HEK293 (cell line): ENCODE measurements around the gene GREM2.

Source experiments
- CTCF ChIA-PET: fragments of 350-600 bp; formaldehyde crosslinking; extraction: SDS; loops from one replicate; lab custom pipeline; 2021; ENCODE audit warnings: antibody characterized with exemption; lab: Yijun Ruan, JAX
- POLR2A ChIA-PET: fragments of 300-600 bp; formaldehyde crosslinking; extraction: SDS; loops from one replicate; lab custom pipeline; 2020; ENCODE audit warnings: antibody characterized with exemption, inconsistent platforms; lab: Yijun Ruan, JAX
- H3K27ac ChIP-seq: fragments of 200-500 bp; sonication (Bioruptor generic); 2 replicates; pipeline ENCODE4 v1.5.1; 2014; ENCODE audit warnings: low read depth, low read length, control low read depth, inconsistent platforms; ENCODE audit errors: extremely low read depth
- H3K36me3 ChIP-seq, 2 experiments: fragments of 200-500 bp in 1 of 2; sonication (Bioruptor generic) in 1 of 2; 1 replicate in 1 of 2; 2 replicates in 1 of 2; pipeline ENCODE4 v1.5.1; 2014 to 2017; ENCODE audit warnings: inconsistent platforms in 2 of 2, low read length in 2 of 2; ENCODE audit not compliant: control insufficient read depth in 2 of 2, insufficient read depth in 1 of 2
- H3K4me1 ChIP-seq: fragments of 200-500 bp; sonication (Bioruptor generic); 2 replicates; pipeline ENCODE4 v1.5.1; 2014; ENCODE audit warnings: mild to moderate bottlenecking, low read length, inconsistent platforms; ENCODE audit not compliant: control insufficient read depth, insufficient read depth
- H3K4me3 ChIP-seq: 2 replicates; pipeline ENCODE4 v1.5.1; 2011; ENCODE audit warnings: low read depth, mild to moderate bottlenecking, control low read depth, low read length, moderate library complexity
- H3K9me3 ChIP-seq: fragments of 200-500 bp; sonication (Bioruptor generic); 2 replicates; pipeline ENCODE4 v1.5.1; 2014; ENCODE audit warnings: low read depth, low read length, inconsistent platforms; ENCODE audit not compliant: control insufficient read depth, insufficient read depth
- AEBP2 ChIP-seq: fragments of 450-650 bp; formaldehyde crosslinking; IDR thresholded peaks from 2 replicates; pipeline ENCODE4 v1.5.1; 2016; ENCODE audit warnings: missing biosample characterization, missing genetic modification characterization, borderline replicate concordance
- BCL6B ChIP-seq: fragments of 450-650 bp; formaldehyde crosslinking; IDR thresholded peaks from 2 replicates; pipeline ENCODE4 v1.5.1; 2017; ENCODE audit warnings: missing biosample characterization, missing genetic modification characterization
- CTCF ChIP-seq: fragments of 450-650 bp; formaldehyde crosslinking; IDR thresholded peaks from 2 replicates; pipeline ENCODE4 v1.5.1; 2016; ENCODE audit warnings: missing biosample characterization, missing genetic modification characterization
- EGR2 ChIP-seq: fragments of 450-650 bp; formaldehyde crosslinking; IDR thresholded peaks from 2 replicates; pipeline ENCODE4 v1.5.1; 2016; ENCODE audit warnings: low read depth, missing biosample characterization, missing genetic modification characterization
- GLIS2 ChIP-seq: fragments of 450-650 bp; formaldehyde crosslinking; IDR thresholded peaks from 2 replicates; pipeline ENCODE4 v1.5.1; 2016; ENCODE audit warnings: missing biosample characterization, missing genetic modification characterization
- HOXA7 ChIP-seq: sonication (generic); formaldehyde crosslinking; IDR thresholded peaks from 2 replicates; pipeline ENCODE4 v1.8.1; 2022; ENCODE audit warnings: missing genetic modification reagents, borderline replicate concordance
- SP7 ChIP-seq: fragments of 450-650 bp; formaldehyde crosslinking; IDR thresholded peaks from 2 replicates; pipeline ENCODE4 v1.5.1; 2016; ENCODE audit warnings: missing biosample characterization, missing genetic modification characterization
- YY1 ChIP-seq: fragments of 450-650 bp; formaldehyde crosslinking; IDR thresholded peaks from 2 replicates; pipeline ENCODE4 v1.5.1; 2018; ENCODE audit warnings: missing biosample characterization, missing genetic modification characterization
- ZBTB1 ChIP-seq: fragments of 450-650 bp; formaldehyde crosslinking; IDR thresholded peaks from 2 replicates; pipeline ENCODE4 v1.5.1; 2016; ENCODE audit warnings: missing biosample characterization, missing genetic modification characterization
- ZNF114 ChIP-seq: fragments of 450-650 bp; formaldehyde crosslinking; IDR thresholded peaks from 2 replicates; pipeline ENCODE4 v1.5.0; 2017; ENCODE audit warnings: missing biosample characterization, missing genetic modification characterization
- ZNF121 ChIP-seq: fragments of 450-650 bp; formaldehyde crosslinking; IDR thresholded peaks from 2 replicates; pipeline ENCODE4 v1.5.1; 2016; ENCODE audit warnings: missing biosample characterization, missing genetic modification characterization
- ZNF18 ChIP-seq: fragments of 450-650 bp; formaldehyde crosslinking; IDR thresholded peaks from 2 replicates; pipeline ENCODE4 v1.5.1; 2016; ENCODE audit warnings: missing biosample characterization, missing genetic modification characterization
- ZNF184 ChIP-seq: fragments of 450-650 bp; IDR thresholded peaks from 2 replicates; pipeline ENCODE4 v1.5.1; 2018; ENCODE audit warnings: missing biosample characterization, mild to moderate bottlenecking, missing genetic modification characterization
- ZNF248 ChIP-seq: fragments of 450-650 bp; formaldehyde crosslinking; IDR thresholded peaks from 2 replicates; pipeline ENCODE4 v1.5.1; 2017; ENCODE audit warnings: missing biosample characterization, missing genetic modification characterization
- ZNF26 ChIP-seq: fragments of 450-650 bp; formaldehyde crosslinking; IDR thresholded peaks from 2 replicates; pipeline ENCODE4 v1.5.1; 2016; ENCODE audit warnings: missing biosample characterization, missing genetic modification characterization
- ZNF311 ChIP-seq: fragments of 450-650 bp; formaldehyde crosslinking; IDR thresholded peaks from 2 replicates; pipeline ENCODE4 v1.5.1; 2017; ENCODE audit warnings: missing biosample characterization, missing genetic modification characterization, borderline replicate concordance
- ZNF391 ChIP-seq: fragments of 450-650 bp; formaldehyde crosslinking; IDR thresholded peaks from 2 replicates; pipeline ENCODE4 v1.5.1; 2016; ENCODE audit warnings: low read depth, missing biosample characterization, missing genetic modification characterization, borderline replicate concordance
- ZNF404 ChIP-seq: fragments of 450-650 bp; formaldehyde crosslinking; IDR thresholded peaks from 2 replicates; pipeline ENCODE4 v1.5.1; 2017; ENCODE audit warnings: missing biosample characterization, missing genetic modification characterization
- ZNF473 ChIP-seq: fragments of 450-650 bp; formaldehyde crosslinking; IDR thresholded peaks from 2 replicates; pipeline ENCODE4 v1.5.1; 2017; ENCODE audit warnings: missing biosample characterization, missing genetic modification characterization
- ZNF501 ChIP-seq: fragments of 450-650 bp; formaldehyde crosslinking; IDR thresholded peaks from 2 replicates; pipeline ENCODE4 v1.5.1; 2016; ENCODE audit warnings: missing biosample characterization, missing genetic modification characterization
- ZNF514 ChIP-seq: fragments of 450-650 bp; formaldehyde crosslinking; IDR thresholded peaks from 2 replicates; pipeline ENCODE4 v1.5.1; 2016; ENCODE audit warnings: missing biosample characterization, missing genetic modification characterization
- ZNF658 ChIP-seq: fragments of 450-650 bp; formaldehyde crosslinking; IDR thresholded peaks from 2 replicates; pipeline ENCODE4; 2016; ENCODE audit warnings: missing biosample characterization, missing genetic modification characterization
- ZNF704 ChIP-seq: fragments of 450-650 bp; formaldehyde crosslinking; IDR thresholded peaks from 2 replicates; pipeline ENCODE4 v1.5.1; 2016; ENCODE audit warnings: missing biosample characterization, missing genetic modification characterization

GREM2 gene

GRCh38 chr1:240646571-240647240 lies 34.8 kb upstream of the GREM2 start:
- CTCF ChIA-PET: interaction anchor here (0.6 to 0.7 kb wide), 3 partner anchors 15 to 654 kb away, joined by 3 to 4 read pairs (median 3); no protein-coding TSS in a partner anchor
- no peak for TF ChIP-seq BCL6B (tag by site-specific recombination)
- TF ChIP-seq ZNF121 (tag by site-specific recombination): no peak
- no peak for TF ChIP-seq ZBTB1
- TF ChIP-seq EGR2 (tag by site-specific recombination): no peak
- TF ChIP-seq ZNF184 (tag by site-specific recombination): no peak
- no peak for TF ChIP-seq GLIS2 (tag by site-specific recombination)
- no peak for TF ChIP-seq ZNF311 (tag by site-specific recombination)
- TF ChIP-seq ZNF18 (tag by site-specific recombination): no peak
- no peak for TF ChIP-seq ZNF248 (tag by site-specific recombination)
- TF ChIP-seq ZNF704 (tag by site-specific recombination): no peak
- TF ChIP-seq ZNF391 (tag by site-specific recombination): no peak
- no peak for TF ChIP-seq ZNF26 (tag by site-specific recombination)
- TF ChIP-seq ZNF473 (tag by site-specific recombination): no peak
- no peak for TF ChIP-seq ZNF501 (tag by site-specific recombination)
- TF ChIP-seq ZNF658 (tag by site-specific recombination): no peak
- TF ChIP-seq ZNF514 (tag by site-specific recombination): no peak
- no peak for TF ChIP-seq ZNF114
- no peak for TF ChIP-seq SP7 (tag by site-specific recombination)
- TF ChIP-seq YY1 (tag by site-specific recombination): no peak
- POLR2A ChIA-PET: interaction anchor here (0.6 kb wide), 1 partner anchor 120 kb away, joined by 4 read pairs; no protein-coding TSS in a partner anchor
- no peaks in the 10 kb centered on the region for H3K9me3 ChIP-seq
- H3K36me3 ChIP-seq: no peaks in the 10 kb centered on the region; a peak in 1 of 3 replicates
- H3K4me3 ChIP-seq: no peak overlapping the region
- H3K4me1 ChIP-seq: no peaks in the 10 kb centered on the region
- H3K27ac ChIP-seq: no peak overlapping the region

GRCh38 chr1:240644732-240645131 lies 32.8 kb upstream of the GREM2 start:
- Histone ChIP-seq H3K9me3 (no peaks in the 10 kb centered on the region), H3K4me1 (no peaks in the 10 kb centered on the region), H3K27ac (no peak overlapping the region), H3K36me3 (no peaks in the 10 kb centered on the region; a peak in 1 of 3 replicates), H3K4me3 (no peak overlapping the region)
- no peak for TF ChIP-seq HOXA7
- no peak for TF ChIP-seq ZNF404
- TF ChIP-seq CTCF: no peak
- no peak for TF ChIP-seq AEBP2 (tag by site-specific recombination)
- ChIA-PET POLR2A (no interaction called here), CTCF (interaction anchor here (0.6 to 0.7 kb wide), 2 partner anchors 15 to 646 kb away, joined by 3 read pairs; no protein-coding TSS in a partner anchor)
